T follicular helper cell (primary cell): Measurements from ENCODE around the gene SGSM2.

ENCODE experiments used
- DNase-seq: peaks from one replicate; pipeline ENCODE4 v3.0.0-alpha.2; 2020; ENCODE audit warnings: low read depth

The SGSM2 gene

DNA sequence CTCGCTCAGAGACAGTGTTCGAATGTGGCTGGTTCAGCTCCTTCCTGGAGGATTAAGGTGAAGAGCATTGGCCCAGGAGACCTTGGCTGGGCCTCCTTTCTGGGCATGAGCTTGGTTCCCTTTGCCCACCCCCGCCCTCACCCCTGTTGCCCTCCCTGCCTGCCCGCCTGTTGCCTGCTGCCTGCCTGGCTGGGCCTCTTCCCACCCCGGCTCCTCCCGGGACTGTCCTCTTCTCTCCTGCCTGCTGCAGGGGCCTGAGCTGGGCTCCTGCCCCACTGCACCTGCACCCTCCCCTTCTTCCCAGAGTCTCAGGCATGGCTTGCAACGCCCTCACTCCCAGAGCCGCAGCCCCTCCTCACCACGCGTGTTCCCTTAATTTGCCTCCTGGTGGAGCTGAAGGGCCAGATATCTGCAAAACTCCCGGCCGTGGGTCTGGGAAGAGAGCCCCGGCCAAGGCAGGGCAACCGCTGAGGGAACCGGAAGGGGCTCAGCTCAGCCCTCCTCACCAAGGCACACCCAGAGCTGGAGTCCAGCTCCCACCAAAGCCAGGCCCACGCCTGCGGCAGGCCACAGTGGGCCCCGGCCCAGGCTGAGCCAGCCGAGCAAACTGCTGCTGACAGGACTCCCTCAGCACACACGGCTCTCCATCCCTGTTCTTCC is 32.4 kb downstream of the SGSM2 start:
- no peak for DNase-seq

DNA sequence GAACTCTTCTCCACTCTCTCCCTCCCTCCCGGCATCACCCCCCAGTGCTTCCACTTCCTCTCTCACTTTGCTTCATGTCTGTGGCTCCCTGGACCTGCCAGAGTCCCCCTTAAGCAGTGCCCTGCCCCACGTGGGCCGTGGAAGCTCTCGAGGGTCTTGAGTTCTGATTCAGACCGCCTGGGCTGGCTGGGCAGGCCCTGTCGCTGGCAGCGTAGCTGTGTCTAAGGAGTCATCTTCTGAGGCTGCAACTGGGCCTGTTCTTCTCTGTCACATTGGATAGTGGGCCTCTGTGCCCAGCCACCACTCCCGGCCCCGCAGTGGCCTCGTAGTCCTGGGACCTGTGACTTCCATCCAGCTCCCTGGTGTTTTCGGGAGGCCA is 32.9 kb downstream of the SGSM2 start:
- no peak for DNase-seq

DNA sequence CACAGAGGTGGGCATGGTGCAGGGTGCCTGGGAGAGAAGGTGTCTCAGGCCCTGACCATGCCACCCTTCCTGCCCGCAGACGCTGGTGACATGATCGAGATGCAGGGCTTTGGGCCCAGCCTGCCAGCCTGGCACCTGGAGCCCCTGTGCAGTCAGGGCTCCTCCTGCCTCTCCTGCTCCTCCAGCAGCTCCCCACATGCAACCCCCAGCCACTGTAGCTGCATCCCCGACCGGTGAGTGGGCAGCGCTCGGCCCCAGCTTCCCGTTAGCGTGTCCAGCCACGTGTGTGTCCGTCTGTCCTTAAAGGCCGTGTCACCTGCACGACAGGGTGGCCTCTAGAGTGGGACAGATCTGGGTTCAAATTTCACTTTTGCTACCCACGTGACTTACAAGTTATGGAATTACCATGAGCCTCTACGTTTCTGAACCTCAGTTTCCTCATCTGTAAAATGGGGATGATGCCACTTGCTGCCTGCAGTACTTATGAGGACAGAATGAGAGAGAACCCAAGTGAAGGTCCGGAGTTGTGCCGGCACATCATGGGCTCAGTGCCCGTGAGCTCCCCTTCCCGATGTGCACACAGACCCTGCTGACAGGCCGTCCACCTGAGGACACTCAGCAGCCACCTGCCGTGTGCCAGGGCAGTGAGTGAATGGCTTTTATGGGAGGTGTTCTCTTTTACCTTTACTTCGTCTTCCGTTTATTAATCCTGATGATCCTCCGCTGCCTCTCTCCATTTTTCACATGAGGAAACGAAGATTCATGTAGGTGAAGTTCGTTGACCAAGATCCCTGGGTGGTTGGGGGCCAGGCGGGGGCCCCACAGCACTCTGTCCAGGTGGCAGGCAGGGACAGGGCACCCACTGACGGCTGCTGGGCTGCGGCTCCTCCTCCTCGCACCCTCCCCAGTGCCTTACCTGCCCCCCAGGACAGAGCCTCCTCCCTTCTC is 34.2 kb downstream of the SGSM2 start:
- DNase-seq: no peak

DNA sequence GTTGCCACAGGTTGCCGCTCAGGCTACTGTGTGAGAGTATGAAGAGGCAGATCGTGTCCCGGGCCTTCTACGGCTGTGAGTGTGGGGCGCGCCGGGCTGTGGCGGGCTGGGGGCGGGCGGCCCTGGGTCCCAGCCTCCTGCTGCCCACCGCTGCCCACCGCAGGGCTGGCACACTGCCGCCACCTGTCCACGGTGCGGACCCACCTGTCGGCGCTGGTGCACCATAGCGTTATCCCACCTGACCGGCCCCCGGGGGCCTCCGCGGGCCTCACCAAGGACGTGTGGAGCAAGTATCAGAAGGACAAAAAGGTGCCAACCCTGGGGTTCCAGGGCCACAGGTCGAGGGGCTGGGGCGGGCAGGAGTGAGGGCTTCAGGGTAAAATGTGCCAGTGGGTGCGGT is 34.9 kb downstream of the SGSM2 start:
- no peak for DNase-seq

DNA sequence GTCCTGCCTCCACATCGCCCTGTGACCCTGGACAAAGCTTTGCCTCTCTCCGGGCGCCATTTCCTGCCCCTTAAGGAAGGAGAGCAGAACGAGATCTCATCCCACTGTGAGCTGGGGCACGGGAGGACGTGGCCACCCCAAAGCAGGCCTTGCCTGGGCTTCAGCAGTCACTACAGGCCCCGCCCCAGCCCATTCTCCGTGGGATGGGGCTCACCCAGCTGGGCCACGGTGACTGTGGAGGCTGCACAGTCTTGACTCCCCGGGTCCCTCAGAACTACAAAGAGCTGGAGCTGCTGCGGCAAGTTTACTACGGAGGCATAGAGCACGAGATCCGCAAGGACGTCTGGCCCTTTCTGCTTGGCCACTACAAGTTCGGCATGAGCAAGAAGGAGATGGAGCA is 35.4 kb downstream of the SGSM2 start:
- DNase-seq: no peak

DNA sequence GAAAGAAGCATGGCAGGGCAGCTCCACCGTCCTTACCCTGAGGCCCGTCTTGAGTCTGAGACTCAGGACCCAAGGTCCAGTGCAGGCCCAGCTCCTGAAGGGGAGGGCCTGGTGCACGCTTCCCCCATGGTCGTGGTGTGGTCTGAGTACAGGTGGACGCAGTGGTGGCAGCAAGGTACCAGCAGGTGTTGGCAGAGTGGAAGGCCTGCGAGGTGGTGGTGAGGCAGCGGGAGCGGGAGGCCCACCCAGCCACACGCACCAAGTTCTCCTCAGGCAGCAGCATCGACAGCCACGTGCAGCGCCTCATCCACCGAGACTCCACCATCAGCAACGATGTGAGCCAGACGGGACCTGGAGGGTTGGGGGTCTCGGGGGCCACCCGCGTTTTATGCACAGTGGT is 35.9 kb downstream of the SGSM2 start:
- no peak for DNase-seq

DNA sequence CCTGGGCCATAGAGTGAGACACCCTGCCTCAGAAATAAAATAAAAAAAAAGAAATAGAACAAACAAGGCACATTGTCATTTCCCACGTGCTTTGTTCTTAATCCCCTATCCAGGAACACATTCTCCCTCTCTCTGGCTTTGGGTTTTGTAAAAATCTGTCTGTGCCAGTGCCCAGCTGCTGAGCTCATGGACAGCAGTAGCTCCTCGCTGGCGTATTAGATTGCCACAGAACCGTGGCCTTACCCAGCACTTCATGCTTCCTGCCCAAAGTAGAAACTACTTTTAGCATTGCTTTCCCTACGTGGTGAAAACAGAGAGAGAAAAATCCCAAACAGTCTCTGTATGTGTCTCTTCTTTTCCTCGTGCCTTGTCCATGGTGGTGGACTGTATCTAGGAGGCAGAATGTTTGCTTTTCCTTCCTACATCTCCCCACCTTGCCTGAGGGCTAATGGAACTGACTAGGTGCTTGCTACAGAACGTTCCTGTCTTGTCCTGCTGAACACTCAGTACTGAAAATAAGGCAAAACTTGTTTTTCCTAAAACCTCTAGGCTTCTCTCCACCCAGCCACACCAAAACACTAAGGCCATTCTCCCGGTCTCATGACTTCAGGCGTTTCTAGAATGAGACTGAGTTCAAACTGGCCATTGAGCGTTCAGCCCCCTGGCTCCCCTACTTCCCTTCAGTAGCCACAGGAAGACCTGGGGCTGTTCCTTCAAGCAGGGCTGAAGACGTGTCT is 37.4 kb downstream of the SGSM2 start:
- DNase-seq: no peak

DNA sequence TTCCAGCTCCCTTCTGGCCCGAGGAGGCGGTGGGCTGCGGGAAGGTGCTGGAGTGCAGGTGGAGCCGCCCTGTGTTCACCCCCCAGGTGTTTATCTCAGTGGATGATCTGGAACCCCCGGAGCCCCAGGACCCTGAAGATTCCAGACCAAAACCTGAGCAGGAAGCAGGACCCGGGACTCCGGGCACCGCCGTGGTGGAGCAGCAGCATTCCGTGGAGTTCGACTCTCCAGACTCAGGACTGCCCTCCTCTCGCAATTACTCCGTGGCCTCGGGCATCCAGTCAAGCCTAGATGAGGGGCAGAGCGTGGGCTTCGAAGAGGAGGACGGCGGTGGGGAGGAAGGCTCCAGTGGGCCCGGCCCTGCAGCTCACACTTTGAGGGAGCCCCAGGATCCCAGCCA is 38.1 kb downstream of the SGSM2 start:
- DNase-seq: no peak

DNA sequence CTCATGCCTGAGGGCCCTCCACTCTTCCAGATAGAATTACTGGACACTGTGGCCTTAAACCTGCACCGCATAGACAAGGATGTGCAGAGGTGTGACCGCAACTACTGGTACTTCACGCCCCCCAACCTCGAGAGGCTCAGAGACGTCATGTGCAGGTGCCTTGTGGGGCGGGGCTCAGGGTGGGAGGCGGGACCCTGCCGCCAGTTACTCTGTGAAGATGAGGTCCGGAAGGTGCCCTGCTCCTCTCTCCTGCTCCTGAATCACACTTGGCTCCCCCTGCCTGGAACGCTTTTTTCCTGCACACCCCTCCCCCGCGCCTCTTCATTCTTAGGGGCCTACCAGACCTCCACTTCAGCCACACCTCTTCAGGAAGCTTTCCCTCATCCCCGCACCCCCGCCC is 38.8 kb downstream of the SGSM2 start:
- DNase-seq: no peak

DNA sequence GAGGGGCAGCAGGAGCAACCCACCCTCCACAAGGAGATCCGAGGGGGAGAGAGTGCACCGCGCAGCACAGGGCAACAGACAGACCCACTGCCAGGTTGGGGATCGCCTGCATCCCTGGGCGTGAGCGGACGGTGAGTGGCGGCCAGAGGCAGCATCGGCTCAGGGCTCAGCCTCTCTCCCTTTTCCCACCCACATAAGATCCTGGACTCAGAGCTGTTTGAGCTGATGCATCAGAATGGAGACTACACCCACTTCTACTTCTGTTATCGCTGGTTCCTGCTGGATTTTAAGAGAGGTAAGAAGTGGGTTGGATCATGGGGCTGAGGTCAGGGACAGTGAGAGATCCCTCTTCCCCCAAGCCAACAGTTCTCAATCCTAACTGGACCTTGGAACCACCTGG is 40.4 kb downstream of the SGSM2 start:
- no peak for DNase-seq

DNA sequence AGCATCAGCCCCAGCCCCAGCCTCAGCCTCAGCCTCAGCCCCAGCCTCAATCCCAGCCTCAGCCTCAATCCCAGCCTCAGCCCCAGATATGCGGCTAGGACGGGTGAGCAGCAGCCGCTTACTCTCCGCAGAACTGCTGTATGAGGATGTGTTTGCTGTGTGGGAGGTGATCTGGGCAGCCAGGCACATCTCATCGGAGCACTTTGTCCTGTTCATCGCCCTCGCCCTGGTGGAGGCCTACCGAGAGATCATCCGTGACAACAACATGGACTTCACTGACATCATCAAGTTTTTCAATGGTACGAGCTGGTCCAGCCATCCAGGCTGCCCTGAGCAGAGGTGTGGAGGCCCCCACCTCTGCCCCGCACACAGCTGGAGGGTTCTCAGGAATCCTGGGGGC is 41.6 kb downstream of the SGSM2 start:
- DNase-seq: no peak

DNA sequence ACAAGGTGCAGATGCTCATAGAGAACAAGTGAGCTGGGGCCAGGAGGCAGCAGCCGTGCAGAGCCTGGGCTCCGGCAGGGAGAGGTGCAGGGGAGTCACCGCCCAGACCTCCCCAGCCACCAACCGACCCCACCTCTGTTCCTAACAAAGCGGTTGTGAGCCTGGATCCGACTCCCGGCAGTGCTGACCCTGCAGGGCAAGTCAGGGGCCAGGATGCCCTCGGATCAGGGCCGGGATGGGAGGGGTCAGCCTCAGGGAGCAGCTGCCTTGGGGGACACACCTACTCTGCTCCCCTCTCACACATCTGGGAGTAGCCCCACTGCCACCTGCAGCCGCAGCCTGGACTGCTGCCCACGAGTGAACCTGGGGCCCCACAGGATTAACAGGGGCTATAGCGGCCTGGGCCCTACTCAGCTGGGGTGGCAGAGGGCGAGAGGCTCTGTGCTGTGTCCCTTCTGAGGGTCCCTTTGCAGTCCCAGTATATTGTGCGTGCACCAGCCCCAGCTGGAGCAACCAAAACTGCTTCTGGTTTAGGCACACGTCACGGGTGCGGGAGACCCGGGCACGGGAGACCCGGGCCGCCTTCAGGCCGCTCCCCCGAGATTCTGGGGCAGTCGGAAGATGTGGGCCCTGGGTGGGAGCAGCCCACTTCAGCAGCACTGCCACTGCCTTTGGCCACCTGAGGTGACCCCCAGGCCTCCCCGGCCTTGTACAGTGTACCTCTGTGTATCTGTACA is 42.4 kb downstream of the SGSM2 start:
- DNase-seq: no peak

DNA sequence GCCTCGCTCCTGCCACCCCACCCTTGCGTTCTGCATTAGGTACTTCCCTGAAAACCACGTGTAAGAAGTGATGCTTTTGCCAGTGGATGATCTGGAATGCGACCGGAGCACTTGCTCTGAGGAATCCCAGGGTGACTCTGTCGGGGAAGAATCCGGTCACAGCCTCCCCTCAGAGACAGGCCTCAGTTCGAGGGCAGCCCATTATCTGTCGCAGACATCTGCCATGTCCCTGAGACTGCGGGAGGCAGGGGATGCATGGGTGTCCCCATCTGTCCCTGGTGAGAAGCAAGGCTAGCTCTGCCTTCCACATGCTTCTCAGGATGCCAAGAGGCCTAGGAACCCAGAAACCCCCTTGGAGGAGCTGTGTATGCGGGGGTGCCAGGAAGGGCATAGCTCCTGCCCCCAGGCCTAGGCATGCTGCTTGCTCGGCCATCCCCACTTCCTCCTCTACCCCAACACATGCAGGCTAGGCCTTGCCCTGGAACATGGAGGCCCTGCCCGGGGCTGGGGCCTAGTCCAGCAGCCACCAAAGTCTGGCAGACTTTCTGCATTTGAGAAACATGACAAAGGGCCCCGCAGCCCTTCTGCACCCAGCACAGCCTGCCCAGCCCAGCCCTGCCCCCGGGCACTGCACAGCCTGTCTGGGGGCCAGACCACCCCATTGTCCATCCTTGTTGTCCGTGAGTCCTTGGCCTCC is 43.1 kb downstream of the SGSM2 start:
- DNase-seq: no peak

DNA sequence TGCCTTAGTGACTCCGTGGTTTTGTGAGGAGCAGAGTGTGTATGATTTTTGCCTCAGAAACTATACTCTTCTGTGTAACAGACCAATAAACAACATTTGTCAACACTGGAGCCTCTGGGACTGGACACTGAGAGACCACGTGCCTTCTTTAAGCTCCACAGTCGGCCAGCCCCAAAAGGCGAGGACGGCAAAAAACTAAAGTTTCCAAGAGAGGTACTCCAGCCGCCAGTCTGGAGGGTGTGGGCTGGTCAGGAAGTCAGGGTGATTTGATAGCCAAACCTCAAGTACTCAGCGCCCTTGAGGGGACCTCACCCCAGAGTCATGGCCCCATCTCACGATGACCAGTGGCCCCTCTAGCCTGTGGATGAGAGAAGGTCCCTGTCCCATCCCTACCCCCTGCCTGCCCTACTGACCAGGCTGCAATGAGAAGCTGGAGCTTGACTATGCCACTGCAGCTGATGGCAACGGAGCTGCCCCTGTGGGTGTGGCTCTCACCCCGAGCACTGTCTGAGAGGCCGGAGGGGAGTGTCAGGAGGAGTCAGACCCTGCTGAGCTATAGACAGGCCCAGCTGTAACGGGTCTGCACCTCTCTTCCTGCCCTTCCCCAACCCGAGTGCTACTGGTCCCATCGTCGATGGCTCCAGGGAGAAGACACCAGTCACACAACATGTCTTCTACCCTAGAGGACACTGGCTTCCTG is 43.8 kb downstream of the SGSM2 start:
- DNase-seq: no peak

DNA sequence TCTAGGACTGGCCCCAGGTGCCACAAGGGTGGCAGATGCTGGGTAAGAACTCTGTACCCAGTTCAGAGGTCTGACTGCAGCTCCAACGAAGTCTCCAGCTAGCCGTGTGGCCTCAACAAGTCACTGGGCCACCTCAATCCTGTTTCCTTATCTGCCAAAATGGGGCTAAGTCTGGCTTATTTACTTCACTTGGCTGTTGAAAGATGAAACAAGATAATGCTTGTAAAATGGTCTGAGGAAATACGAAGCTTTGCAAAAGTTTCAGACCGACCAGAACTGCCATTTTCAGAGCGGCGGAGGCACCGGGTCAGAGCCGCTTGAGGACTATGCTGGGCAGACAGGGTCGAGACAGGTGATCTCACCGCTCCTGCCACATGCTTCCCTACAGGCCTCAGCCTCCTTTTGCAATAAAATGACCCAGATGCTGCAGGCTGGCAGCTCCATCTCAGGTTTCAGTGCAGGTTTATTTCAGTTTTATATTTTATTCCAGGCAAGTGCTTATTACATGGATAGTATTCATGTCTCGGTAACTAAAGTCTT is 46.4 kb downstream of the SGSM2 start:
- DNase-seq: no peak

DNA sequence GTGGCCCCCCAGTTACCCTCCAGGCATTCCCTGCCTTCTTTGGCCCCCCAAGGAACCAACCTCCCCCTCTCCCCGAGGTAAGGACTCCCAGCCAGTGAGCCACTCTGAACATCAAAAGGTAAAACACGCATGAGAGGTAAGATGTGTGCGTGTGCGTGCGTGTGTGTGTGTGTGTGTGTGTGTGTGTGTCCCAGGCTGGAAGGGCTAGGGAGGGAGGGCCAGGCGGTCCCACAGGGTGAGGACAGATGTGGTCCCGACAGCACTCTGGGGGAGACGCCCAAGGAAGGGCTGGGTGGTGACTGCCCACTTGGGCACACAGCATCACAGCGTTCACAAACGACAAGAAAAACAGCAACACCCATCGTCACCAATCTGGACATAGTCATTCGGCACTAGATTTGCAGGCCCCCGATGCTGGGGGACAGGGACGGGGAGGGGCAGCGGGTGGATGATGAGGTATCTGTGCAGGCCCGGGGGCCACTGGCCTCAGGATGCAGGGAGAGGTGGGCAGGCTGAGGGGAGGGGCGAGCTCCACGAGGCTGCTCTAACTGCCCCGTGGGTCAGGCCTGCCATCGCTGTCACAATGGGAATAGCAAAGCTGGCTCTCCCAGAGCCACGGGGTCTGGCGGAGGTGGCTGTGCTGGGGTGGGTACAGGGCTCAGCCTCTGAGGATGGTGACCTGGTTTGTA is 47.3 kb downstream of the SGSM2 start:
- DNase-seq: no peak

DNA sequence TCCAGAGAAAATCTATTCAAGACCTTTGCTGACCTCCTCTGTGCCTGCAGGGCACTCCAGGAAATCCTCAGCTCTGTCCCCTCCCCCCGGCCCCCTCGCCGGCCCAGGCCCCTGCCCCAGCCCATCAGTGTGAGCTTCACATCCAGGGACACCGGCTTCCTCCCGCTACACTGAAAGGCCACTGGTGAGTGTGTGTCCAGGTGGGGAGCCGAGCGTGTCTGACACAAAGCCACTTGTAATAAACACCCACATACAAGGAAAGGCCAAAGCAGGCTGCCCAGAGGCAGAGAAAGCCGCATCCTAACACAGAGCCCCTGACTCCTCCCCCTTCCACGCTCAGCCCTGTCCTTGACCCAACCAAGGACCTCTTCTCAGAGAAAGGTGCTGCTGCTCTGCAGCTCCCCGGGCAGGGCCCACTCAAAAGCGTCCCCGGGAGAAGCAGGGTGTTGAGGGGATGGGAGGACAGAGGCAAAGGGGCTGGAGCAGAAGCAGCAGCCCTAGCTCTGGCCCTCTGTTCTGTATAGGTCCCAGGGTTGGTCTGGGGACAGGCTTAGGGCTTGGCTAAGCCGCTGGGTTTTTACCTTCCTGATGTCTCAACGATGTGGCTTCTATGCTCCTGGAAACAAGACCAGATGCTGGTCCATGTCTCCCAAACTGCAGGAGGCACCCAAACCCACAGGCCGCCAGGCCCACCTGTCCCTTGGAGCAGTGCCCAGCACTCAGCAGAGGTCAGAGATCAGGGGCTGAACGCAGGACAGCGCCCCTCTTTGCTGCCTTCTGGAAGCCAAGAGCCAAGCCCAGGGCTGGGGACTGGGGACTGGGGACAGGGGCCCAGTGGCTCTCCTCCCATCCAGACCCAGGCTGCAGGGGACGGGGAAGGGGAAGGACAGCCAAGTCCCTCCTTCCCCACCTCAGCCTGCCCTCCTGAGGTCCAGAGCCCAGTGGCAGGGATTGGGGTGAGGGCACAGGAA is 48.2 kb downstream of the SGSM2 start:
- no peak for DNase-seq

DNA sequence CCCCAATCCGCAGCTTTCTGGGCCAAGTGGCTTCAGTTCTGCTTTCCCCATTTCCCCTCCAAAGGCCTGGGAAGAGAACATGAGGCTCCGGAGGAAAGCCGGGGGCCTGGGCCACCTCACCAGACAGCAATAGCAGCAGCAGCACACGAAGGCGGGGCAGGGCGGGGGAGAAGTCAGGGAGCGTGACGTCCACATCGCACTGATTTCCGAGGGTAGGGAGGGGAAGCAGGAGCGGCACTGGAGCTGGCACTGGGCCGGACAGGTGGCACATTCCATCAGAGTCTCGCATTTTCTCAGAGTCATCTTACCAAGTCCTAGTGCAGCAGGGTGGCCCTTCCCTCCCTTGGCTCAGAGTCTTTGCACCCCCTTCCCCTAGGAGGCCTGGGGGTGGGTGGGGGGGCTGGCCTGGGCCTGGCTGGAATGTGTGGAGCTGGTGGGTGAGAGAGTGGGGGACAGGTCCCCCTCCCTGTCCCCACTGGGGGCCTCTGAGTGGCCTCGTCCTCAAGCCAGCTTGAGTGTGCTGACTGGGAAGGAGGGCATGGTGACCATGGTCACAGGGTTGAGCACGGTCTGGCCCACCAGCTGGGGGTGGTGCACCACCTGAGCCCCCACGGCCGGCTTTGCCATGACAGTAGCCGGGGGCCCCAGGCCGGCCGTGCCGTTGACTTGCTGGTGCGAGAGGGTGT is 49.2 kb downstream of the SGSM2 start:
- DNase-seq: no peak
